Measurements from ENCODE around the gene BLVRA. TPM values are rescaled to one million over a fixed set of nuclear protein-coding genes. Genes with fewer than 3 reads are reported as not detected.

Gene BLVRA
- polyA plus RNA-seq, 12 donors: 21.8 to 37.2 (median 33.6) TPM; not detected in 1

- no peak for DNase-seq
These were observed 15.8 kb upstream of the BLVRA start for GRCh38 chr7:43742692-43743091.

DNA sequence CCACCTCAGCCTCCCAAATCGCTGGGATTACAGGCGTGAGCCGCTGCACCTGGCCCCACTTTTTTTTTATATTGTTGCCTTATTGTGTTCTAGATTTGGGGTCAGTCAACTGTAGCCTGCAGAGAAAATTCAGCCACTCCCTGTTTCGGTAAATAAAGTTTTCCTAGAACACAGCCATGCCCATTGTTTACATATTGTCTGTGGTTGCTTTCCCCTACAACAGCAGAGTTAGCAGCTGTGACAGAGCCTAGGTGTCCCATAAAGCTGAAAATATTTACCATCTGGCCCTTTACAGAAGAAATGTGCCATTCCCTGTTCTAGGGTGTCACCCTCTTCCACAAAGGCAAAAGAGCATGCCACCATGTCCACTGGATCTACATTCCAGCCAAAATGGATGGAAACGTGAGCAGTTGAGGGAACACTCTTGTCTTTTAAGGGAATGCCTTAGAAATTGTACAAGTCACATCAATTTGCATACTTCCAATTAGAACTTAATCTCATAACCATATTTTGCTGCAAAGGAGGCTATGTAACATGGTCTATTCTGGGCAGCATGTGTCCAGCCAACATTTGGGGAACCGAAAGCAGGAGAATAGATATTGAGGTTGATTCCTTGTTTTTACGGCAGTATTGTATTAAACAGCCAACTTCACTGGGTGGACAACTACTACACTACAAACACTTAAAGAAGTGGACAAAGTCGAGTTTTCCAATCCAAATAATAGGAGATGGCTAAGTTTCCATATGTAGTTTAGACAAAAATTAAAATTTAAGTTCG, 11.0 kb upstream of the BLVRA start:
- DNase-seq: no peak

DNA sequence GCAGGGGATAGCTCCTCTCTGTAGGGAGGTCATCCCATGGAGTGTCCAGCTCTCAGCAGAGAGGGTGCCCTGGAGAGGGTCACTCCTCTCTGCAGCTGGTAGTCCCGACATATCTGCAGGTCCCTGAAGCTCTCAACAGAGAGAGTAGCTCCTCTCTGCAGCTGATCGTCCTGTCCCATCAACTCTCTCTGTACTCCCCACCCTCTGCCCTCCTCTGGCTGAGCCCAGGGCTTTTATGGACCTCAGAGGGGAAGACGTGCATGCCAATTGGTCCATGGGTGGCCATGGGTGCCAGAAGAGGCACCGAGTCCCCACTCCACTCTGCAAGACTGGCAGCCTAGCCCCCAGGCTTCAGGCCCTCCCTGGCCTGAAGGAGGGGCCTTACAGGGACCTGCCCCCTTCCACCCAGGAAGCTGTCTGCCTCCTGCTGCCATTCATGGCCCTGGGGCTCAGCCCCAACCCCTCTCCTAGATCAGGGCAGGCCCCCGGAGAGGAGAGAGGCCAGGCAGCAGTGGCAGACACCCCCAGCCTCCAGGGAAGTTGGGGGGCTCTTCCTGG, 9.0 kb upstream of the BLVRA start:
- DNase-seq: no peak

- DNase-seq: peak; percentile 37
These were observed 8.2 kb upstream of the BLVRA start for GRCh38 chr7:43750016-43750887.

DNA sequence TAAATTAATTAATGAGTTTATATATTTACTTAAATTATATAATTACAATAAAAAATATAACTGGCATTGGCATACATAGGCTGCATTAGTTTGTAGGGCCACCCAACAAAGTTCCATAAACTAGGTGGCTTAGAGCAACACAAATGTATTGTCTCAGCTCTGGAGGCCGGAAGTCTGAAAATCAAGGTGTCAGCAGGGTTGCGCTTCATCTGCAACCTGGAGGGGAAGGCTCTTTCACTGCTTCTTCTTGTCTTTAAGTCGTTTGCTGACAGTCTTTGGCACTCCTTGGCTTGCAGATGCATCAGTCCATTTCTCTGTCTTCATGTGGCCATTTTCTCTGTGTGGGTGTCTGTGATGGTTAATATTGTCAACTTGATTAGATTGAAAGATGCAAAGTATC, 6.1 kb upstream of the BLVRA start:
- no peak for DNase-seq

GRCh38 chr7:43753271-43753810, 5.1 kb upstream of the BLVRA start:
- DNase-seq: no peak

DNA sequence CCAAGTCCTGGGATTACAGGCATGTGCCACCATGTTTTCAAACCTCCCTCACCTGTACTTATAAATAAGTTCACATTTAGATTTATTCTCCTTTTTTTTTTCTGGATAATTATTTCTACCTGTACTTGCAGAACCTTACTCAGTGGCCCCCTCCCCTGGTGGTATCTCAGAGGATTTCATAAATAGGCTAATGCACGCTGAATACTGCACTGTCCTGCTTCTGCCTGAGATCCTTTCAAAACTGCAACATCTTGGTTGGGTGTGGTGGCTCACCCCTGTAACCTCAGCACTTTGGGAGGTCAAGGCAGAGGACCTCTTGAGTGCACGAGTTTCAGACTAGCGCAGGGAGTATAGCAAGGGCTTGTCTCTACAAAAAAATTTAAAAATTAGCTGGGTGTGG, 4.6 kb upstream of the BLVRA start:
- no peak for DNase-seq

GRCh38 chr7:43754596-43754995, 3.9 kb upstream of the BLVRA start:
- DNase-seq: no peak

GRCh38 chr7:43756368-43757072, 2.0 kb upstream of the BLVRA start:
- no peak for DNase-seq

GRCh38 chr7:43757073-43757720, 1.3 kb upstream of the BLVRA start:
- no peak for DNase-seq

DNA sequence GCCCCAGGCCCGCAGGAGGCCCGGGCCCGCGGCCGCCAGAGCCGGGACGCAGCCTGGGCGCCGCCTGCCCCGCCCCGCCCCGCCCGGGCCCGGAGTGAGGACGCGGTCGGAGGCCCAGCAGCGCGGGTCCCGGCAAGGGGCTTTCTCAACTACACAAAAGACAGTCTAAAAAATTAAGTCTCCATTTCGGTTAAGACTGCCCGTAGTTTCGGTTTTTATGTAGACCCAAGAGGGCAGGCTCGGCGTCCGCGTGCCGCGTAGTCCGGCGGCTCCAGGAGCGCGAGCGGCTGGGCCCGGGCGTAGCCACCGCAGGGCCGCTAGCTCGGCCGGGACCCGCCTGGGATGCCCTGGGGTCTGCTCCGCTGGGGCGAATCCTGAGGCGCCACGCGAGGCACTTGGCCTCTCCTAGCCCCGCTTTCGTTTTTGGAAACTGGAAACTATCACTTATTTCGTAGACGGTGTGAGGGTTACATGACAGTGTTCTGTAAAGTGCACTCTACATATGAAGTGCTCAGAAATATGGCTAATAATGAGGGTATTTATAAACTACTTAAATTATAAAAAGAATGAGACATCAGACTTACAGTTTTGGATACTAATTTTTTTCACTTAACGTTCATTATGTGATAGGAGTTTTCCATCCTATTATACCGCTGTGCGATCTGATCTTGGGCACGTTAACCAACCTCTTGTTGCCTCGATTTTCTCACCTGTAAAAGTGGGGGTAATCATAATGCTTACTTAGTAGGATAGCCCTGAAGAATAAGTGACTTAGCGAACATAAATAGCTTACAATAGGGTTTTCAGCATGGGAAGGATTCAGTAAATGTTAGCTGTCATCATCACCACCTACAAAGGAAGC, 573 bp downstream of the BLVRA start:
- peak; percentile 46 for DNase-seq

DNA sequence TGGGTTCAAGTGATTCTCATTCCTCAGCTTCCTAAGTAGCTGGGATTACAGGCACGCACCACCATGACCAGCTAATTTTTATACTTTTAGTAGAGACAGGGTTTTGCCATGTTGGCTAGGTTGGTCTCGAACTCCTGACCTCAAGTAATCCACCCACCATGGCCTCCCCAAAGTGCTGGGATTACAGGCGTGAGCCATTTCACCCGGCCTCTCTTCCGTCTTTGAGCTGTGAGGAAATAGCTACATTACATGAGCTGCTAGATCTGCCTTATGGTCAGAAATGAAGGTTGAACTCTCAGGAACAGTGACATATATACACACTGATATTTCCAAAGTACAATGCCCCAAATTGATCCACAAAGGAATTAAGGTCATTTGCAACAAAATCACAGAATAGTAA, 2.4 kb downstream of the BLVRA start:
- no peak for DNase-seq

GRCh38 chr7:43761382-43761781, 2.9 kb downstream of the BLVRA start:
- no peak for DNase-seq

DNA sequence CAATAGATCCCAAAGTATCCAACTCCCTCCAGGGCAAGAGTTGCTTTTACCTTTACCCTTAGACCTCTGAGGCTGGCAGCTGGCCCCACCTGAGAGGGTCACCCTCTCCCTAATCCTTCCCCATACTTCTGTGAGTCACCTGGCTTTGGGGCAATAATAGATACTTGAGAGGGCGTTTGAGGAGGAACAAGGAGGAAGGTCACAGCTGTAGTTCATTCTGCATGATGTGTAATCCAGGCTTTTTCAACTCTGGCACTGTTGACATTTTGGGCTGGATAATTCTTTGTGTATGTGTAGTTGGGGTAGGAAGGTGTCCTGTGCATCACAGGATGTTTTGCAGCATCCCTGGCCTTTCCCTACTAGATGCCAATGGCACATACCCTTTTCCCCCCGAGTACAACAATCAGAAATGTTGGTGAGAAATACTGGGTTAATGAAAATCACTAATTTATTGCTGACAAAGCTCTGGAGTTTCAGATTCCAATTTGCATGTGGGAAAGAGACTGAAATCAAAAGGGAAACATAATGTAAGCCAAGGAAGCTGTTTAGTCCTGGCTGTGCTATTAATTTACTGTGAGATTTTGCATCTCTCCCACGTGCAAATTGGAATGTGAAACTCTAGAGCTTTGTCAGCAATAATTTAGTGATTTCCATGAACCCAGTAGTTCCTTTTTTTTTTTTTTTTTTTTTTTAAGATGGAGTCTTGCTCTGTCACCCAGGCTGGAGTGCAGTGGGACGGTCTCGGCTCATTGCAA, 3.6 kb downstream of the BLVRA start:
- DNase-seq: no peak

GRCh38 chr7:43763183-43763582, 4.7 kb downstream of the BLVRA start:
- DNase-seq: no peak

DNA sequence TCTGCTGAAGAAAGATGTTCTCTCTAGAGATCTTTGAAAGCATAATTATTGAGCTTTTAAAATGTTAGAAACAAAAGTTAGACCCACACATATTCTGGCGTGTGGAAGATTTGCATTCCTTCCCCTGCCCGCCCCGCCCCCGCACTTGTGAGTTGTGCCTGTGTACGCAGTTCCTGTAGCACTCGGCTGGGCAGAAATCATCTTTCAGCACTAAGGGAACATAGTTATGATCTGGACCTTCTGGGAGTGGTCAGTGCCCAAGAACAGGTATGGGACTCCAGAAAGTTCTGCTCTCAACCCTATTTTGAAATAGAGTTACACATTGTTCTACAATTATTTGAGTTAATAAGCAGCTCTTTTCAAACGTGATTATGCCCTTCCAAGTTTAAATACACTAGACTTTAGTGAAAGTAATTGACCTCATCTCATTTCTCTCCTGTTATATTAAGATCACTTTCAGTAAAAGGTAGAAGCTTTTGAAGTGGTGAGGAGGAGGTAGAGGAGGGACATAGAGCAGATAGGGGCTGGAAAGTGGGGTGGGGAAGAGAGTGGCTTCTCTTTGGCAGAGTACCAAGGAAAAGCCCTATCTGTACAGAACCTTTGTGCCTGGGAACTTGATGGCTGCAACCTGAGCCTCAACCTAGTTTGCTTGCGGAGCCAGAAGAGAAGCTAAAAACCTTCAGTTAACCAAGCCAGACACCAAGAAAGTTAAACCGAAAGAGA, 5.7 kb downstream of the BLVRA start:
- no peak for DNase-seq

DNA sequence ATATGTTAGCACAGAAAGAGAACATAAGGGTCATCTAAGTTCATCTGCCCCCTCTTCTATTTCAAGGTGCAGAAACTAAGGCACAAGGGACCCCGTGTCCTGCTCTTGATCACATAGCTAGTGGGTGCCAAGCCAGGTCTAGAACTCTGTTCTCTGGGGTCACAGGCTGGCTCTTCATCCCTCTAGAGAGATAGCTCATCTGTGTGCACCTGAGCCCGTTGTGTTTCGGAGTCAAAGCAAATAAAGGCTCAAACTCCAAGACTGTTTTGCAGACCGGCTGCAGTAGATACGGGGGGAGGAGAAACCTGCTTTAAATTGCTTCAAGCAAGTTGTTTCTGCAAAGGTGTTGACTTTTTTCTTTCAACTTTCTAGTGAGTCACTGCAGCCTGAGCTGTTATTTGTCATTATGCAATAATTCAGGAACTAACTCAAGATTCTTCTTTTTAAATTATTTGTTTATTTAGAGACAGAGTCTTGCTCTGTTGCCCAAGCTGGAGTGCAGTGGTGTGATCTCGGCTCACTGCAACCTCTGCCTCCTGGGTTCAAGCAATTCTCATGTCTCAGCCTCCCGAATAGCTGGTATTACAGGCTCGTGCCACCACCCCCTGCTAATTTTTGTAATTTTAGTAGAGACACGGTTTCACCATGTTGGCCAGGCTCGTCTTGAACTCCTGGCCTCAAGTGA, 6.5 kb downstream of the BLVRA start:
- no peak for DNase-seq

- no peak for DNase-seq
These were observed 8.1 kb downstream of the BLVRA start for GRCh38 chr7:43766564-43766963.

Data from muscle of arm (tissue), 12 donors.